Activated naive CD4-positive, alpha-beta T cell treated with anti-CD3 and anti-CD28 coated beads, Interleukin-2, amount 50 U/mL, for 24 hours (primary cell): ENCODE data around the gene SGCD.

Source experiments
- H3K27ac Mint-ChIP-seq: one replicate; pipeline ENCODE4 v1.8.0; 2021; ENCODE audit warnings: mild to moderate bottlenecking, mixed read lengths
- H3K27me3 Mint-ChIP-seq: one replicate; pipeline ENCODE4 v1.8.0; 2021; ENCODE audit warnings: mixed read lengths
- H3K36me3 Mint-ChIP-seq: one replicate; pipeline ENCODE4 v1.8.0; 2021; ENCODE audit warnings: mixed read lengths
- H3K4me1 Mint-ChIP-seq: one replicate; pipeline ENCODE4 v1.8.0; 2021; ENCODE audit warnings: mixed read lengths
- H3K4me3 Mint-ChIP-seq: one replicate; pipeline ENCODE4 v1.8.0; 2021; ENCODE audit warnings: mild to moderate bottlenecking, mixed read lengths
- H3K9me3 Mint-ChIP-seq: one replicate; pipeline ENCODE4 v1.8.0; 2021; ENCODE audit warnings: mixed read lengths

The SGCD gene

GRCh38 chr5:156526081-156526925 is 199.3 kb downstream of the SGCD start:
- Mint-ChIP-seq H3K9me3 (no peaks in the 10 kb centered on the region), H3K27me3 (no peaks in the 10 kb centered on the region), H3K4me1 (no peaks in the 10 kb centered on the region), H3K4me3 (no peak overlapping the region), H3K27ac (no peak overlapping the region), H3K36me3 (no peaks in the 10 kb centered on the region)

- H3K4me1 Mint-ChIP-seq = no peaks in the 10 kb centered on the region
- H3K4me3 Mint-ChIP-seq = no peak overlapping the region
- no peaks in the 10 kb centered on the region for H3K36me3 Mint-ChIP-seq
- no peaks in the 10 kb centered on the region for H3K27me3 Mint-ChIP-seq
- H3K9me3 Mint-ChIP-seq = no peaks in the 10 kb centered on the region
- H3K27ac Mint-ChIP-seq = no peak overlapping the region
Measured at GRCh38 chr5:156527611-156528010, 200.6 kb downstream of the SGCD start.

- no peak overlapping the region for H3K27ac Mint-ChIP-seq
- peaks cover 3% of the 10 kb centered on the region for H3K27me3 Mint-ChIP-seq
- H3K4me3 Mint-ChIP-seq = no peak overlapping the region
- no peaks in the 10 kb centered on the region for H3K36me3 Mint-ChIP-seq
- H3K4me1 Mint-ChIP-seq = no peaks in the 10 kb centered on the region
- H3K9me3 Mint-ChIP-seq = no peaks in the 10 kb centered on the region
Measured at GRCh38 chr5:156528673-156529072, 201.7 kb downstream of the SGCD start.

GRCh38 chr5:156529892-156530291 is 202.9 kb downstream of the SGCD start:
- peaks cover 6% of the 10 kb centered on the region for H3K27me3 Mint-ChIP-seq
- H3K4me1 Mint-ChIP-seq = no peaks in the 10 kb centered on the region
- no peaks in the 10 kb centered on the region for H3K9me3 Mint-ChIP-seq

GRCh38 chr5:156531199-156531598 is 204.2 kb downstream of the SGCD start:
- Mint-ChIP-seq H3K27me3 (peaks cover 9% of the 10 kb centered on the region), H3K9me3 (no peaks in the 10 kb centered on the region), H3K4me3 (no peak overlapping the region), H3K36me3 (no peaks in the 10 kb centered on the region), H3K4me1 (no peaks in the 10 kb centered on the region), H3K27ac (no peak overlapping the region)

More at GRCh38 chr5:156529892-156530291, 202.9 kb downstream of the SGCD start:
- Mint-ChIP-seq H3K4me3 (no peak overlapping the region), H3K27ac (no peak overlapping the region), H3K36me3 (no peaks in the 10 kb centered on the region)

- no peaks in the 10 kb centered on the region for H3K9me3 Mint-ChIP-seq
- no peak overlapping the region for H3K27ac Mint-ChIP-seq
- no peak overlapping the region for H3K4me3 Mint-ChIP-seq
- H3K4me1 Mint-ChIP-seq = no peaks in the 10 kb centered on the region
- no peaks in the 10 kb centered on the region for H3K36me3 Mint-ChIP-seq
- peaks cover 10% of the 10 kb centered on the region for H3K27me3 Mint-ChIP-seq
Measured at GRCh38 chr5:156532921-156533320, 206.0 kb downstream of the SGCD start.

- no peaks in the 10 kb centered on the region for H3K9me3 Mint-ChIP-seq
- H3K36me3 Mint-ChIP-seq = no peaks in the 10 kb centered on the region
- no peak overlapping the region for H3K27ac Mint-ChIP-seq
- no peaks in the 10 kb centered on the region for H3K4me1 Mint-ChIP-seq
- H3K27me3 Mint-ChIP-seq = peaks cover 10% of the 10 kb centered on the region
- H3K4me3 Mint-ChIP-seq = no peak overlapping the region
Measured at GRCh38 chr5:156534085-156534484, 207.1 kb downstream of the SGCD start.

- Mint-ChIP-seq H3K4me3 (no peak overlapping the region), H3K4me1 (no peaks in the 10 kb centered on the region), H3K27ac (no peak overlapping the region), H3K36me3 (no peaks in the 10 kb centered on the region), H3K27me3 (peaks cover 10% of the 10 kb centered on the region), H3K9me3 (no peaks in the 10 kb centered on the region)
Measured at GRCh38 chr5:156534906-156535485, 208.0 kb downstream of the SGCD start.

- H3K9me3 Mint-ChIP-seq = peaks cover 4% of the 10 kb centered on the region
- H3K4me3 Mint-ChIP-seq = no peak overlapping the region
- no peak overlapping the region for H3K27ac Mint-ChIP-seq
- H3K4me1 Mint-ChIP-seq = no peaks in the 10 kb centered on the region
- peaks cover 5% of the 10 kb centered on the region for H3K27me3 Mint-ChIP-seq
- no peaks in the 10 kb centered on the region for H3K36me3 Mint-ChIP-seq
Measured at GRCh38 chr5:156540491-156540890, 213.5 kb downstream of the SGCD start.

- Mint-ChIP-seq H3K4me1 (no peaks in the 10 kb centered on the region), H3K27ac (no peak overlapping the region), H3K4me3 (no peak overlapping the region), H3K36me3 (no peaks in the 10 kb centered on the region), H3K27me3 (peaks cover 6% of the 10 kb centered on the region), H3K9me3 (peaks cover 4% of the 10 kb centered on the region)
Measured at GRCh38 chr5:156541582-156541981, 214.6 kb downstream of the SGCD start.

- H3K27me3 Mint-ChIP-seq = peaks cover 4% of the 10 kb centered on the region
- H3K4me3 Mint-ChIP-seq = no peak overlapping the region
- H3K36me3 Mint-ChIP-seq = no peaks in the 10 kb centered on the region
- peaks cover 4% of the 10 kb centered on the region for H3K9me3 Mint-ChIP-seq
- H3K27ac Mint-ChIP-seq = no peak overlapping the region
- H3K4me1 Mint-ChIP-seq = no peaks in the 10 kb centered on the region
Measured at GRCh38 chr5:156543348-156544145, 216.6 kb downstream of the SGCD start.

GRCh38 chr5:156552855-156553358 is 225.9 kb downstream of the SGCD start:
- Mint-ChIP-seq H3K9me3 (no peaks in the 10 kb centered on the region), H3K27ac (no peak overlapping the region), H3K36me3 (no peaks in the 10 kb centered on the region), H3K4me1 (no peaks in the 10 kb centered on the region), H3K4me3 (no peak overlapping the region), H3K27me3 (peaks cover 1% of the 10 kb centered on the region)

GRCh38 chr5:156556666-156557406 is 229.9 kb downstream of the SGCD start:
- H3K27ac Mint-ChIP-seq = no peak overlapping the region
- H3K4me1 Mint-ChIP-seq = no peaks in the 10 kb centered on the region
- no peaks in the 10 kb centered on the region for H3K9me3 Mint-ChIP-seq
- peaks cover 1% of the 10 kb centered on the region for H3K27me3 Mint-ChIP-seq
- H3K4me3 Mint-ChIP-seq = no peak overlapping the region
- no peaks in the 10 kb centered on the region for H3K36me3 Mint-ChIP-seq

- H3K4me1 Mint-ChIP-seq = no peaks in the 10 kb centered on the region
- H3K4me3 Mint-ChIP-seq = no peak overlapping the region
- no peaks in the 10 kb centered on the region for H3K9me3 Mint-ChIP-seq
- H3K36me3 Mint-ChIP-seq = no peaks in the 10 kb centered on the region
- no peak overlapping the region for H3K27ac Mint-ChIP-seq
- H3K27me3 Mint-ChIP-seq = peaks cover 1% of the 10 kb centered on the region
Measured at GRCh38 chr5:156560002-156560401, 233.0 kb downstream of the SGCD start.

- Mint-ChIP-seq H3K9me3 (no peaks in the 10 kb centered on the region), H3K27ac (no peak overlapping the region), H3K4me1 (no peaks in the 10 kb centered on the region), H3K27me3 (peaks cover 1% of the 10 kb centered on the region), H3K4me3 (no peak overlapping the region), H3K36me3 (no peaks in the 10 kb centered on the region)
Measured at GRCh38 chr5:156561651-156562050, 234.7 kb downstream of the SGCD start.
